Neural cell (in vitro differentiated cells): Measurements from ENCODE around the gene ZNF467. TPM values are rescaled to one million over a fixed set of nuclear protein-coding genes. Genes with fewer than 3 reads are reported as not detected.

Experiments
- H2AFZ ChIP-seq: fragments of 200-600, 300-800 bp; sonication (generic), shearing (Covaris generic); 2 replicates; pipeline ENCODE4 v1.6.0; 2014; ENCODE audit warnings: low read depth, mild to moderate bottlenecking, antibody characterized with exemption, low read length, moderate library complexity
- H3F3A ChIP-seq: fragments of 200-600 bp; shearing (Covaris generic); 2 replicates; pipeline ENCODE4 v1.6.1; 2016; ENCODE audit warnings: mild to moderate bottlenecking, moderate library complexity, mixed read lengths, antibody characterized with exemption, low read length; ENCODE audit not compliant: insufficient read depth, poor library complexity, severe bottlenecking
- H3K27ac ChIP-seq: fragments of 200-600, 300-800 bp; sonication (generic), shearing (Covaris generic); 2 replicates; pipeline ENCODE4 v1.5.1; 2014; ENCODE audit warnings: mild to moderate bottlenecking, low read length, moderate library complexity
- H3K27me3 ChIP-seq: fragments of 300-800, 200-600 bp; sonication (generic), shearing (Covaris generic); 2 replicates; pipeline ENCODE4 v1.6.0; 2014; ENCODE audit warnings: mild to moderate bottlenecking, low read depth, low read length, moderate library complexity; ENCODE audit not compliant: insufficient read depth
- H3K36me3 ChIP-seq: fragments of 300-800, 200-600 bp; sonication (generic), shearing (Covaris generic); 2 replicates; pipeline ENCODE4 v1.5.1; 2014; ENCODE audit warnings: mild to moderate bottlenecking, antibody characterized with exemption, low read length, moderate library complexity; ENCODE audit not compliant: insufficient read depth
- H3K4me2 ChIP-seq: fragments of 300-800, 200-600 bp; sonication (generic), shearing (Covaris generic); 2 replicates; pipeline ENCODE4 v1.6.0; 2014; ENCODE audit warnings: mild to moderate bottlenecking, low read length
- H3K4me3 ChIP-seq: fragments of 300-800, 200-600 bp; sonication (generic), shearing (Covaris generic); 2 replicates; pipeline ENCODE4 v1.5.1; 2014; ENCODE audit warnings: mild to moderate bottlenecking, low read length, moderate library complexity
- H3K79me2 ChIP-seq: fragments of 200-600 bp; shearing (Covaris generic); replicated peaks from 2 replicates; pipeline ENCODE4 v1.6.0; 2014; ENCODE audit warnings: mild to moderate bottlenecking, low read length, moderate library complexity; ENCODE audit not compliant: insufficient read depth
- H3K9ac ChIP-seq: fragments of 300-800, 200-600 bp; sonication (generic), shearing (Covaris generic); 2 replicates; pipeline ENCODE4 v1.6.1; 2016; ENCODE audit warnings: mild to moderate bottlenecking, low read length, mixed read lengths
- H3K9me2 ChIP-seq: fragments of 200-600 bp; shearing (Covaris generic); 2 replicates; pipeline ENCODE4 v1.6.1; 2016; ENCODE audit warnings: mild to moderate bottlenecking, low read length, mixed read lengths; ENCODE audit not compliant: insufficient read depth
- H3K9me3 ChIP-seq: fragments of 200-600, 300-800 bp; sonication (generic), shearing (Covaris generic); 2 replicates; pipeline ENCODE4 v1.6.1; 2016; ENCODE audit warnings: mild to moderate bottlenecking, mixed run types, low read length, moderate library complexity, mixed read lengths
- H4K20me1 ChIP-seq: fragments of 200-600 bp; shearing (Covaris generic); 2 replicates; pipeline ENCODE4 v1.6.1; 2016; ENCODE audit warnings: mild to moderate bottlenecking, mixed run types; ENCODE audit not compliant: insufficient read depth
- CTCF ChIP-seq: fragments of 450-650 bp; IDR thresholded peaks from 2 replicates; pipeline ENCODE4 v1.5.1; 2014; ENCODE audit warnings: antibody characterized with exemption, mild to moderate bottlenecking, moderate library complexity; ENCODE audit not compliant: poor library complexity, severe bottlenecking
- EP300 ChIP-seq: fragments of 450-650 bp; conservative IDR thresholded peaks from 2 replicates; pipeline ENCODE4 v1.6.1; 2014; ENCODE audit warnings: antibody characterized with exemption, mild to moderate bottlenecking, moderate library complexity; ENCODE audit not compliant: poor library complexity, severe bottlenecking
- EZH2 ChIP-seq: fragments of 200-600, 300-800 bp; shearing (Covaris generic), sonication (generic); IDR thresholded peaks from 2 replicates; pipeline ENCODE4 v1.6.1; 2014; ENCODE audit warnings: antibody characterized with exemption, low read length, borderline replicate concordance, mild to moderate bottlenecking; ENCODE audit not compliant: insufficient read depth, poor library complexity, severe bottlenecking
- MXI1 ChIP-seq: fragments of 450-650 bp; conservative IDR thresholded peaks from 2 replicates; pipeline ENCODE4 v1.6.1; 2014; ENCODE audit warnings: antibody characterized with exemption, mild to moderate bottlenecking; ENCODE audit not compliant: poor library complexity, severe bottlenecking
- POLR2AphosphoS5 ChIP-seq: IDR thresholded peaks from 2 replicates; pipeline ENCODE4 v1.6.1; 2012
- RAD21 ChIP-seq: fragments of 450-650 bp; conservative IDR thresholded peaks from 2 replicates; pipeline ENCODE4 v1.6.1; 2014; ENCODE audit warnings: antibody characterized with exemption, mild to moderate bottlenecking, moderate library complexity
- SMC3 ChIP-seq: fragments of 450-650 bp; conservative IDR thresholded peaks from 2 replicates; pipeline ENCODE4 v1.6.1; 2014; ENCODE audit warnings: antibody characterized with exemption, mild to moderate bottlenecking, moderate library complexity; ENCODE audit not compliant: poor library complexity
- TAF1 ChIP-seq: IDR thresholded peaks from 2 replicates; pipeline ENCODE4 v1.6.1; 2012; ENCODE audit warnings: low read depth
- polyA plus RNA-seq: library from polyadenylated mRNA; depleted of rRNA; stranded (reverse); fragments of >200 nt; gene quantifications from 2 replicates; pipeline ENCODE4 v1.2.3, GENCODE V29; 2014
- TF ChIP-seq, protein P1 (sequence below): IDR thresholded peaks from 2 replicates; pipeline ENCODE4 v1.6.1; 2012; ENCODE audit warnings: borderline replicate concordance

The ZNF467 gene
- polyA plus RNA-seq, 1 donor from 2014 or later, result 11.9 TPM

DNA sequence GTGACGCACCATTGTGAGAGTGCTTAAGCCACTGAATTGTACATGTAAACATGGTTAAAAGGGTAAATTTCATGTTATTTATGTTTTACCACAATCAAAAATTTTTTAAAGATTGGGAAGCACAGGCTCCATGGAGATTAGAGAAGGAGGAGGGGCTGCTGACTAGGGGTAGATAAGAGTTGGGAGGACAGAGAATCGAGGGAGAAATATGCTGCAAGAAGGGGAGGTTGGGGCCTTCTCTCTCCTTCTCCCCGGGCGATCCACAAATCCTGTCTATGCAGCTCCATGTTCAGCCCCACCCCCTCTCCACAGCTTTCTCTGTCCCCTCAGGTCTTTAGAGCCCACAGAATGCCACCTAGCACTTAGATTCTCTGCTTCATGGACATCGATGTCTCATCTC lies 12.1 kb downstream of the ZNF467 start:
- Histone ChIP-seq H3K4me3 (no peak overlapping the region), H4K20me1 (no peaks in the 10 kb centered on the region), H3K9me3 (peaks cover 10% of the 10 kb centered on the region), H3K36me3 (peaks cover 7% of the 10 kb centered on the region), H3K27me3 (peaks cover 29% of the 10 kb centered on the region), H3K4me2 (no peak overlapping the region), H3K27ac (no peak overlapping the region), H2AFZ (no peak overlapping the region), H3K79me2 (no peaks in the 10 kb centered on the region), H3K9me2 (no peaks in the 10 kb centered on the region), H3K9ac (no peak overlapping the region), H3F3A (no peaks in the 10 kb centered on the region)
- TF ChIP-seq, protein P1, sequence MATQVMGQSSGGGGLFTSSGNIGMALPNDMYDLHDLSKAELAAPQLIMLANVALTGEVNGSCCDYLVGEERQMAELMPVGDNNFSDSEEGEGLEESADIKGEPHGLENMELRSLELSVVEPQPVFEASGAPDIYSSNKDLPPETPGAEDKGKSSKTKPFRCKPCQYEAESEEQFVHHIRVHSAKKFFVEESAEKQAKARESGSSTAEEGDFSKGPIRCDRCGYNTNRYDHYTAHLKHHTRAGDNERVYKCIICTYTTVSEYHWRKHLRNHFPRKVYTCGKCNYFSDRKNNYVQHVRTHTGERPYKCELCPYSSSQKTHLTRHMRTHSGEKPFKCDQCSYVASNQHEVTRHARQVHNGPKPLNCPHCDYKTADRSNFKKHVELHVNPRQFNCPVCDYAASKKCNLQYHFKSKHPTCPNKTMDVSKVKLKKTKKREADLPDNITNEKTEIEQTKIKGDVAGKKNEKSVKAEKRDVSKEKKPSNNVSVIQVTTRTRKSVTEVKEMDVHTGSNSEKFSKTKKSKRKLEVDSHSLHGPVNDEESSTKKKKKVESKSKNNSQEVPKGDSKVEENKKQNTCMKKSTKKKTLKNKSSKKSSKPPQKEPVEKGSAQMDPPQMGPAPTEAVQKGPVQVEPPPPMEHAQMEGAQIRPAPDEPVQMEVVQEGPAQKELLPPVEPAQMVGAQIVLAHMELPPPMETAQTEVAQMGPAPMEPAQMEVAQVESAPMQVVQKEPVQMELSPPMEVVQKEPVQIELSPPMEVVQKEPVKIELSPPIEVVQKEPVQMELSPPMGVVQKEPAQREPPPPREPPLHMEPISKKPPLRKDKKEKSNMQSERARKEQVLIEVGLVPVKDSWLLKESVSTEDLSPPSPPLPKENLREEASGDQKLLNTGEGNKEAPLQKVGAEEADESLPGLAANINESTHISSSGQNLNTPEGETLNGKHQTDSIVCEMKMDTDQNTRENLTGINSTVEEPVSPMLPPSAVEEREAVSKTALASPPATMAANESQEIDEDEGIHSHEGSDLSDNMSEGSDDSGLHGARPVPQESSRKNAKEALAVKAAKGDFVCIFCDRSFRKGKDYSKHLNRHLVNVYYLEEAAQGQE, result no peak
- TF ChIP-seq SMC3 (no peak), CTCF (no peak), EP300 (no peak), TAF1 (no peak), MXI1 (no peak), POLR2AphosphoS5 (no peak), EZH2 (no peak), RAD21 (no peak)

DNA sequence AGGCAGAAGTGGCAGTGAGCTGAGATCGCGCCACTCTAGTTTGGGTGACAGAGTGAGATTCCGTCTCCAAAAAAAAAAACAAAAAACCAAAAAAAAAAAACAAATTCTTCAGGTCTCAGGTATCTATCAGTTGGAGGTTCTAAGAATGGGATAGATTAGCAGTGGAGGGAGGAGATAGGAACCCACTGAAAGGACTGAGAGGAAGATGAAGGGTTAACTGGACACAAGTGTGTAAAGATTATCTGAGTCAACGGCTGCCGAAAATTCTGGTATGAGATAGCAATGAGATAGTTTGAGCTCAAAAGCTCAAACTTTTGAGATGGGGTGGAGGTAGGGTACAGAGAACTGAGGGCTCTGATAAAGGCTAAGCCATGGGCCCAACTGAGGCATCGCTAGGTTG lies 12.8 kb downstream of the ZNF467 start:
- TF ChIP-seq POLR2AphosphoS5, result no peak
- no peak for TF ChIP-seq EP300
- peaks cover 4% of the 10 kb centered on the region for H3K9me3 ChIP-seq
- no peaks in the 10 kb centered on the region for H3K79me2 ChIP-seq
- H3F3A ChIP-seq, result no peaks in the 10 kb centered on the region
- H3K36me3 ChIP-seq, result peaks cover 3% of the 10 kb centered on the region
- H2AFZ ChIP-seq, result no peak overlapping the region
- no peaks in the 10 kb centered on the region for H3K9me2 ChIP-seq
- H3K9ac ChIP-seq, result no peak overlapping the region
- H4K20me1 ChIP-seq, result no peaks in the 10 kb centered on the region
- no peak overlapping the region for H3K4me3 ChIP-seq
- H3K4me2 ChIP-seq, result no peak overlapping the region
- no peak overlapping the region for H3K27ac ChIP-seq
- H3K27me3 ChIP-seq, result peaks cover 21% of the 10 kb centered on the region
